ENCODE results near the gene ANKRD13B.

ANKRD13B gene

DNA sequence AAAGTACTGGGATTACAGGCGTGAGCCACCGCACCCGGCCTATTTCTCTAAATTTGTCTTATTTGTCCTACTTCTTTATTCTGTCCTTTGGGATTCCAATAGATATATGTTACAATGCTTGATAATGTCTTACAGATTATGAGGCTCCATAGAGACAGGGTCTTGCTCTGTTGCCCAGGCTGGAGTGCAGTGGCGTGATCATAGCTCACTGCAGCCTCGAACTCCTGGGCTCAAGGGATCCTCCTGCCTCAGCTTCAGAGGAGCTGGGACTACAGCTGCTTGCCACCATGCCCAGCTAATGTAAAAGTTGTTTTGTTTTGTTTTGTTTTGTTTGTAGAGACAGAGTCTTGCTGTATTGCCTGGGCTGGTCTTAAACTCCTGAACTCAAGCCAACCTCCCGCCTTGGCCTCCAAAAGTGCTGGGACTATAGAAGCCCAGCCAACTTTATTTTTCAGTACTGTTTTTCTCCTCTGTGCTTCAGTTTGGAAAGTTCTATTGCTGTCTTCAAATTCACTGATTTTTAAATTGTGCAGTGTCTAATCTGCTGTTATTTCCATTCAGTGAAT is 10.3 kb downstream of the ANKRD13B start:
- Histone ChIP-seq H3K27ac (ENCODE audit: extremely low read depth, low read depth, low read length) (no peak overlapping the region), H3K4me1 (ENCODE audit: control insufficient read depth, insufficient read depth, low read length) (no peaks in the 10 kb centered on the region; the same call in 1 of the 2 replicates), H3K9me3 (ENCODE audit: control insufficient read depth, insufficient read depth, low read depth, low read length) (no peaks in the 10 kb centered on the region), H3K4me3 (ENCODE audit: low read depth, low read length) (no peak overlapping the region), H3K36me3 (ENCODE audit: control insufficient read depth in 2 of 2, insufficient read depth in 1 of 2, low read length in 2 of 2) (no peaks in the 10 kb centered on the region; a peak in 1 of 3 replicates)
- CTCF ChIA-PET: interaction anchor here (4.6 kb wide), 1 partner anchor 10 kb away, joined by 23 read pairs; the partner anchor contains the start of gene ANKRD13B
- TF ChIP-seq ZNF175 (tag by site-specific recombination; IDR thresholded peaks at IDR 0.05) (no peak), ZNF121 (tag by site-specific recombination; IDR thresholded peaks at IDR 0.05) (peak; percentile 94), ZNF433 (tag by site-specific recombination; IDR thresholded peaks at IDR 0.05; ENCODE audit: low read depth) (no peak)
- TF ChIP-seq, protein P1, sequence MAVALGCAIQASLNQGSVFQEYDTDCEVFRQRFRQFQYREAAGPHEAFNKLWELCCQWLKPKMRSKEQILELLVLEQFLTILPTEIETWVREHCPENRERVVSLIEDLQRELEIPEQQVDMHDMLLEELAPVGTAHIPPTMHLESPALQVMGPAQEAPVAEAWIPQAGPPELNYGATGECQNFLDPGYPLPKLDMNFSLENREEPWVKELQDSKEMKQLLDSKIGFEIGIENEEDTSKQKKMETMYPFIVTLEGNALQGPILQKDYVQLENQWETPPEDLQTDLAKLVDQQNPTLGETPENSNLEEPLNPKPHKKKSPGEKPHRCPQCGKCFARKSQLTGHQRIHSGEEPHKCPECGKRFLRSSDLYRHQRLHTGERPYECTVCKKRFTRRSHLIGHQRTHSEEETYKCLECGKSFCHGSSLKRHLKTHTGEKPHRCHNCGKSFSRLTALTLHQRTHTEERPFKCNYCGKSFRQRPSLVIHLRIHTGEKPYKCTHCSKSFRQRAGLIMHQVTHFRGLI (tag by site-specific recombination; IDR thresholded peaks at IDR 0.05): peak; percentile 84
- POLR2A ChIA-PET: no interaction called here

DNA sequence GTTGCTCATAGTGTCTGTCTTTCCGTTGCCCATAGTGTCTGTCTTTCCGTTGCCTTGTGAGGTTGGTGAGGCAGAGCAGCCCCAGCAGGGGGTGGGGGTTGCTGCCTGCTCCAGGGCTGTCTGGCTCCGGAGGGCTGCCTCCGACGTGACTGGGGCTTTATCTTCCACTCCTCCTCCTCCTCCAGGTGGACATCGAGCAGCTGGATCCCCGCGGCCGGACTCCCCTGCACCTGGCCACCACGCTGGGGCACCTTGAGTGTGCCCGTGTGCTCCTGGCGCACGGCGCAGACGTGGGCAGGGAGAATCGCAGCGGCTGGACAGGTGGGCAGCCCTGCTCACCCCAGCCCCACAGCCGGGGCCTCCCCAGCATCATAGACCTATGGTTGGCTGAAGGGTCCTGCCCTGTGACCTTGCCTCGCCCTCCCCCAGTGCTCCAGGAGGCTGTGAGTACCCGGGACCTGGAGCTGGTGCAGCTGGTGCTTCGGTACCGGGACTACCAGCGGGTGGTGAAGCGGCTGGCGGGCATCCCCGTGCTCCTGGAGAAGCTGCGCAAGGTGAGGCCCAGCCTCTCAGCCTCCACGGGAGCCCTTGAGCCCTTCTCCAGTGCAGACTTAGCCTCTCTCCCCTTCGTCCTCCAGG is 14.7 kb downstream of the ANKRD13B start:
- no peak overlapping the region for H3K27ac ChIP-seq (ENCODE audit: extremely low read depth, low read depth, low read length)
- ChIA-PET POLR2A (no interaction called here), CTCF (interaction anchor here (2.0 kb wide), 1 partner anchor 16 kb away, joined by 10 read pairs; the partner anchor contains the start of gene ANKRD13B)
- TF ChIP-seq HOXC10 (CRISPR knock-in tag; IDR thresholded peaks at IDR 0.05) (no peak), KLF16 (tag by site-specific recombination; IDR thresholded peaks at IDR 0.05) (no peak), ZNF501 (tag by site-specific recombination; IDR thresholded peaks at IDR 0.05) (no peak), ATF2 (tag by site-specific recombination; IDR thresholded peaks at IDR 0.05; ENCODE audit: low read depth) (no peak), ZNF23 (tag by site-specific recombination; IDR thresholded peaks at IDR 0.05; ENCODE audit: borderline replicate concordance) (no peak), OSR2 (tag by site-specific recombination; IDR thresholded peaks at IDR 0.05) (no peak)
- H3K36me3 ChIP-seq (ENCODE audit: control insufficient read depth in 2 of 2, insufficient read depth in 1 of 2, low read length in 2 of 2): peaks cover 0 to 24% of the 10 kb centered on the region in 2 experiments; a peak in 2 of 3 replicates
- H3K9me3 ChIP-seq (ENCODE audit: control insufficient read depth, insufficient read depth, low read depth, low read length): no peaks in the 10 kb centered on the region
- H3K4me1 ChIP-seq (ENCODE audit: control insufficient read depth, insufficient read depth, low read length): no peaks in the 10 kb centered on the region
- H3K4me3 ChIP-seq (ENCODE audit: low read depth, low read length): no peak overlapping the region

DNA sequence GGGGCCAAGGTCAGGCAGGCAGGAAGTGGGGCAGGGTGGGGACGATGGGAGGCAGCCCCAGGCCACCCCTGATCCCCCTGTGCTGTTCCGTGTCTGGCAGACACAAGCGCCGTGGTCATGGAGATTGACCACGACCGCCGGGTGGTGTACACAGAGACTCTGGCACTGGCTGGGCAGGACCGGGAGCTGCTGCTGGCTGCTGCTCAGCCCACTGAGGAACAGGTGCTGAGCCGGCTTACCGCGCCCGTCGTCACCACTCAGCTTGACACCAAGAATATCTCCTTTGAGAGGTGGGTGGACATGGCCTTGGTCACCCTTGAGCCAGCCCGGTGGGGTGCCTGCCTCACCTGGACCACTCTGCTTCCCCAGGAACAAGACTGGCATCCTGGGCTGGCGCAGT is 16.1 kb downstream of the ANKRD13B start:
- Histone ChIP-seq H3K36me3 (ENCODE audit: control insufficient read depth in 2 of 2, insufficient read depth in 1 of 2, low read length in 2 of 2) (peaks cover 0 to 35% of the 10 kb centered on the region in 2 experiments; a peak in 1 of 3 replicates), H3K9me3 (ENCODE audit: control insufficient read depth, insufficient read depth, low read depth, low read length) (no peaks in the 10 kb centered on the region), H3K4me1 (ENCODE audit: control insufficient read depth, insufficient read depth, low read length) (no peaks in the 10 kb centered on the region), H3K27ac (ENCODE audit: extremely low read depth, low read depth, low read length) (no peak overlapping the region), H3K4me3 (ENCODE audit: low read depth, low read length) (no peak overlapping the region)
- TF ChIP-seq ZNF529 (tag by site-specific recombination; IDR thresholded peaks at IDR 0.05; ENCODE audit: insufficient replicate concordance) (no peak), ZSCAN30 (tag by site-specific recombination; IDR thresholded peaks at IDR 0.05) (no peak), SP2 (tag by site-specific recombination; IDR thresholded peaks at IDR 0.05) (no peak), ZNF175 (tag by site-specific recombination; IDR thresholded peaks at IDR 0.05) (no peak), SP3 (tag by site-specific recombination; IDR thresholded peaks at IDR 0.05) (no peak), ZNF23 (tag by site-specific recombination; IDR thresholded peaks at IDR 0.05; ENCODE audit: borderline replicate concordance) (no peak), ZNF398 (tag by site-specific recombination; IDR thresholded peaks at IDR 0.05) (no peak), ZNF501 (tag by site-specific recombination; IDR thresholded peaks at IDR 0.05) (no peak), ZNF341 (tag by site-specific recombination; IDR thresholded peaks at IDR 0.05; ENCODE audit: low read depth) (no peak)
- TF ChIP-seq, protein P2, sequence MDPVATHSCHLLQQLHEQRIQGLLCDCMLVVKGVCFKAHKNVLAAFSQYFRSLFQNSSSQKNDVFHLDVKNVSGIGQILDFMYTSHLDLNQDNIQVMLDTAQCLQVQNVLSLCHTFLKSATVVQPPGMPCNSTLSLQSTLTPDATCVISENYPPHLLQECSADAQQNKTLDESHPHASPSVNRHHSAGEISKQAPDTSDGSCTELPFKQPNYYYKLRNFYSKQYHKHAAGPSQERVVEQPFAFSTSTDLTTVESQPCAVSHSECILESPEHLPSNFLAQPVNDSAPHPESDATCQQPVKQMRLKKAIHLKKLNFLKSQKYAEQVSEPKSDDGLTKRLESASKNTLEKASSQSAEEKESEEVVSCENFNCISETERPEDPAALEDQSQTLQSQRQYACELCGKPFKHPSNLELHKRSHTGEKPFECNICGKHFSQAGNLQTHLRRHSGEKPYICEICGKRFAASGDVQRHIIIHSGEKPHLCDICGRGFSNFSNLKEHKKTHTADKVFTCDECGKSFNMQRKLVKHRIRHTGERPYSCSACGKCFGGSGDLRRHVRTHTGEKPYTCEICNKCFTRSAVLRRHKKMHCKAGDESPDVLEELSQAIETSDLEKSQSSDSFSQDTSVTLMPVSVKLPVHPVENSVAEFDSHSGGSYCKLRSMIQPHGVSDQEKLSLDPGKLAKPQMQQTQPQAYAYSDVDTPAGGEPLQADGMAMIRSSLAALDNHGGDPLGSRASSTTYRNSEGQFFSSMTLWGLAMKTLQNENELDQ (tag by site-specific recombination; IDR thresholded peaks at IDR 0.05; ENCODE audit: low read depth): no peak
- ChIA-PET CTCF (interaction anchor here (2.0 kb wide), 1 partner anchor 17 kb away, joined by 10 read pairs; the partner anchor contains the start of gene ANKRD13B), POLR2A (no interaction called here)
